Left kidney (tissue), 1 donor: ENCODE results near the gene CCDC14. TPM values are rescaled to one million over a fixed set of nuclear protein-coding genes. Genes with fewer than 3 reads are reported as not detected.

Experiments used
- polyA plus RNA-seq: library from polyadenylated mRNA; unstranded; fragments of 120-200 nt; gene quantifications from one replicate; pipeline ENCODE4 v1.2.1, GENCODE V29; 2013; ENCODE audit not compliant: insufficient read length

The CCDC14 gene
- polyA plus RNA-seq, 1 donor = 218 TPM

Other genes starting within 250 kb of the CCDC14 start
- gene MYLK, start 76.9 kb downstream of the CCDC14 start, polyA plus RNA-seq = 132 TPM
- 0.25 TPM for gene ROPN1, start 30.9 kb upstream of the CCDC14 start, polyA plus RNA-seq
- gene KALRN, start 72.1 kb upstream of the CCDC14 start, polyA plus RNA-seq = 27.6 TPM